Neural cell (in vitro differentiated cells): ENCODE data around the gene OR11G2.

Experiments
- CTCF ChIP-seq: fragments of 450-650 bp; IDR thresholded peaks from 2 replicates; pipeline ENCODE4 v1.5.1; 2014; ENCODE audit warnings: antibody characterized with exemption, mild to moderate bottlenecking, moderate library complexity; ENCODE audit not compliant: poor library complexity, severe bottlenecking
- EP300 ChIP-seq: fragments of 450-650 bp; conservative IDR thresholded peaks from 2 replicates; pipeline ENCODE4 v1.6.1; 2014; ENCODE audit warnings: antibody characterized with exemption, mild to moderate bottlenecking, moderate library complexity; ENCODE audit not compliant: poor library complexity, severe bottlenecking
- EZH2 ChIP-seq: fragments of 200-600, 300-800 bp; shearing (Covaris generic), sonication (generic); IDR thresholded peaks from 2 replicates; pipeline ENCODE4 v1.6.1; 2014; ENCODE audit warnings: antibody characterized with exemption, low read length, borderline replicate concordance, mild to moderate bottlenecking; ENCODE audit not compliant: insufficient read depth, poor library complexity, severe bottlenecking
- MXI1 ChIP-seq: fragments of 450-650 bp; conservative IDR thresholded peaks from 2 replicates; pipeline ENCODE4 v1.6.1; 2014; ENCODE audit warnings: antibody characterized with exemption, mild to moderate bottlenecking; ENCODE audit not compliant: poor library complexity, severe bottlenecking
- POLR2AphosphoS5 ChIP-seq: IDR thresholded peaks from 2 replicates; pipeline ENCODE4 v1.6.1; 2012
- RAD21 ChIP-seq: fragments of 450-650 bp; conservative IDR thresholded peaks from 2 replicates; pipeline ENCODE4 v1.6.1; 2014; ENCODE audit warnings: antibody characterized with exemption, mild to moderate bottlenecking, moderate library complexity
- REST ChIP-seq: IDR thresholded peaks from 2 replicates; pipeline ENCODE4 v1.6.1; 2012; ENCODE audit warnings: borderline replicate concordance
- SMC3 ChIP-seq: fragments of 450-650 bp; conservative IDR thresholded peaks from 2 replicates; pipeline ENCODE4 v1.6.1; 2014; ENCODE audit warnings: antibody characterized with exemption, mild to moderate bottlenecking, moderate library complexity; ENCODE audit not compliant: poor library complexity

GRCh38 chr14:20190596-20190995 lies at the start of gene OR11G2:
- TF ChIP-seq EZH2 = no peak
- no peak for TF ChIP-seq CTCF
- TF ChIP-seq RAD21 = no peak
- no peak for TF ChIP-seq POLR2AphosphoS5
- no peak for TF ChIP-seq EP300
- no peak for TF ChIP-seq REST
- no peak for TF ChIP-seq MXI1
- TF ChIP-seq SMC3 = no peak
